Body of pancreas (tissue), 4 donors: Measurements from ENCODE around the gene ADAMTS4.

Experiments
- POLR2A ChIP-seq, 3 donors: fragments of 450-650 bp; IDR thresholded peaks; one replicate each; pipeline ENCODE4 v1.6.1; 2016; ENCODE audit warnings: antibody characterized with exemption in 3 of 3, mild to moderate bottlenecking in 2 of 3
- TF ChIP-seq, protein P1 (sequence below), 7 experiments: fragments of 450-650 bp in 4 of 7; fragments of 200-600 bp in 3 of 7; sonication (generic) in 3 of 7; IDR thresholded peaks; one replicate each; pipeline ENCODE4 v1.5.1; 2016 to 2019; ENCODE audit warnings: antibody characterized with exemption in 7 of 7

DNA sequence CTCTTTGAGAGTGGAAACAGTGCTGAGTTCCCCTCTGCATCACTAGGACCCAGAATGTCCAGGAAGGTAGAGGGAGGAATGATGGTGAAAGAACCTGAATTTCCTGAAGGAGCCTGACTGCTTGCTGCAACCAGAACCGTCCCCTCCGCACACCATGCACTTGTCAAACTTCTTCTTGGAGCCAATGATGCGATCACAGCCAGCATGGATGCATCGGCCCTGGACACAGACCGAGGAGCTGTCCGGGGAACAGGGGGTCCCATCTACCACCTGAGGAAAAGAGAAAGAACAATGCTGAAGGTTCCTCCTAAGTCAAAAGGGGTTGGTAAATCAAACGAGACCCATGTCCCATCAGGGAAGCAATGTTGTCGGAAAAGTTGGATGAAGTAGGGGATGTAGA, 6.9 kb downstream of the ADAMTS4 start:
- TF ChIP-seq, protein P1, sequence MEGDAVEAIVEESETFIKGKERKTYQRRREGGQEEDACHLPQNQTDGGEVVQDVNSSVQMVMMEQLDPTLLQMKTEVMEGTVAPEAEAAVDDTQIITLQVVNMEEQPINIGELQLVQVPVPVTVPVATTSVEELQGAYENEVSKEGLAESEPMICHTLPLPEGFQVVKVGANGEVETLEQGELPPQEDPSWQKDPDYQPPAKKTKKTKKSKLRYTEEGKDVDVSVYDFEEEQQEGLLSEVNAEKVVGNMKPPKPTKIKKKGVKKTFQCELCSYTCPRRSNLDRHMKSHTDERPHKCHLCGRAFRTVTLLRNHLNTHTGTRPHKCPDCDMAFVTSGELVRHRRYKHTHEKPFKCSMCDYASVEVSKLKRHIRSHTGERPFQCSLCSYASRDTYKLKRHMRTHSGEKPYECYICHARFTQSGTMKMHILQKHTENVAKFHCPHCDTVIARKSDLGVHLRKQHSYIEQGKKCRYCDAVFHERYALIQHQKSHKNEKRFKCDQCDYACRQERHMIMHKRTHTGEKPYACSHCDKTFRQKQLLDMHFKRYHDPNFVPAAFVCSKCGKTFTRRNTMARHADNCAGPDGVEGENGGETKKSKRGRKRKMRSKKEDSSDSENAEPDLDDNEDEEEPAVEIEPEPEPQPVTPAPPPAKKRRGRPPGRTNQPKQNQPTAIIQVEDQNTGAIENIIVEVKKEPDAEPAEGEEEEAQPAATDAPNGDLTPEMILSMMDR (IDR thresholded peaks at IDR 0.05): no peak
- no peak for TF ChIP-seq POLR2A (IDR thresholded peaks at IDR 0.05)
